ENCODE measurements around the gene RELN.

DNA sequence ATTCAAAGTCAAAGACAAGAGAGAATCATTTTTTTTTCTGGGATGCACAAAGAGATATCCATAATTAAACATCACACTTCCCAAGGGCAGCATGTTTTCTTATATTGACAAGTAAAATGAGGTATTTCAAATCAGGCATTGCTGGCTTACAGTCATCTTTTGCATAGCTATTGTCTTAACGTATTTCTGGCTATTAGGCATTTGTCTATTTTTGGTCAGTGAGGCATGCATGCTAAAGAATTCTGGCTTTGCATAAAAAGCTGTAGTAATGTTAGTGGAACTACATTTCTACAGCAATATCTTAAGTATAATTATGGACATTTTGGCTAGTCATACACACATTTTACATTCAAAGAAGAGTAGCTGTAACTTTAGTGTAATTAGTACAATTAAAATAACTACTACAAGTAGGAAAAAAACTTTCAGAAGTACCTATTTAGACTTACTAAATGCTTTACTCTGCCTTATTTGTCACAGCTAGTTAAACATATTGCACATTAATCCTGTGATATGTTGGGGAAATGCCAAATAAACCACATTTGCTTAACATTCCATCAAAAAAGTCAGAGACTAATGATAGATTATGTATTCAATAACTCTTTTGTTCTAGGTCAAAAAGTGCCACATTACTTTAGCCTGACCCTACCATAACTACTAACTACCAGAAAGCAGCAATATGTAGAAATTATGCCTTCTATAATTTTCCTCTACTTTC lies 76.4 kb downstream of the RELN start:
- TF ChIP-seq, protein P1, sequence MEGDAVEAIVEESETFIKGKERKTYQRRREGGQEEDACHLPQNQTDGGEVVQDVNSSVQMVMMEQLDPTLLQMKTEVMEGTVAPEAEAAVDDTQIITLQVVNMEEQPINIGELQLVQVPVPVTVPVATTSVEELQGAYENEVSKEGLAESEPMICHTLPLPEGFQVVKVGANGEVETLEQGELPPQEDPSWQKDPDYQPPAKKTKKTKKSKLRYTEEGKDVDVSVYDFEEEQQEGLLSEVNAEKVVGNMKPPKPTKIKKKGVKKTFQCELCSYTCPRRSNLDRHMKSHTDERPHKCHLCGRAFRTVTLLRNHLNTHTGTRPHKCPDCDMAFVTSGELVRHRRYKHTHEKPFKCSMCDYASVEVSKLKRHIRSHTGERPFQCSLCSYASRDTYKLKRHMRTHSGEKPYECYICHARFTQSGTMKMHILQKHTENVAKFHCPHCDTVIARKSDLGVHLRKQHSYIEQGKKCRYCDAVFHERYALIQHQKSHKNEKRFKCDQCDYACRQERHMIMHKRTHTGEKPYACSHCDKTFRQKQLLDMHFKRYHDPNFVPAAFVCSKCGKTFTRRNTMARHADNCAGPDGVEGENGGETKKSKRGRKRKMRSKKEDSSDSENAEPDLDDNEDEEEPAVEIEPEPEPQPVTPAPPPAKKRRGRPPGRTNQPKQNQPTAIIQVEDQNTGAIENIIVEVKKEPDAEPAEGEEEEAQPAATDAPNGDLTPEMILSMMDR (conservative IDR thresholded peaks at IDR 0.05 in 1 of 2, IDR thresholded peaks at IDR 0.05 in 1 of 2; ENCODE audit: low read depth in 1 of 2, low read length in 2 of 2), result no peak
- TF ChIP-seq EZH2 (IDR thresholded peaks at IDR 0.05; ENCODE audit: low read length, missing control alignments), result no peak

Measured in fibroblast of lung (primary cell).